Cardiac atrium fibroblast (primary cell): ENCODE results near the gene ZNF518B. TPM values are rescaled to one million over a fixed set of nuclear protein-coding genes. Genes with fewer than 3 reads are reported as not detected.

Experiments
- total RNA-seq: library from RNA; depleted of rRNA; stranded (reverse); fragments of >200 nt; gene quantifications from 2 replicates; pipeline ENCODE4 v1.2.3, GENCODE V29; 2015

The ZNF518B gene
- total RNA-seq: 26.0 and 30.3 TPM in 2 replicates

DNA sequence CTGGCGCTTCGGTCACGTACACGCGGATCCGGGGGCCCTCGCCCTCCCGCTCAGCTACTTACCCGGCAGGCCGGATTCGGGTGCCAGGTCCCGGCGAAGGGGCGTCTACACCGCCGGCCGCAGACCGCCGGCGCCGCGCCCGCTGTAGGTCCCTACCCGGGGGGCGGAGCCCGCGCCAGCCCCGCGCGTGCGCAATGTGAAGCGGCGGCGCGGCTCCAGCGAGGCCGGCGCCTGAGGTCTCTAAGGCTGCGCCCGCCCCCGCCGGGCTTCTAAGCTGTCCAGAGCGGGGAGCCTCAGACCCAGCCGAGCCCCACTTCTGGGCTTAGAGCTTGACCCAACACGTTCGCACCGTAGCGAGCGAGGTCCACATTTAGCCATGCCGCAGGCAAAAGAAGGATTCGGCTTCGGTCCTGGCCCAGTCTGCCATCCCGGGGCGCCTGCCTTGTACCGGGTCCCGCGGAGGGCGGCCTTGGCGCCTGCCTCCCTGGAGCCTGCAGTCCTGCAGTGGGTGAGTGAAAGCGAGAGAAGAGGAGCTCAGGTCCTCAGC, at the start of gene ZNF518B:
Gene ZNF518B (minus strand): TSS at position 172 of the 547 bp plus-strand sequence. CDS start 11,098 bp downstream, outside the sequence.

Other genes with a start within 250 kb of the ZNF518B start
- not detected in 2 replicates for gene CLNK, start 227.3 kb upstream of the ZNF518B start, total RNA-seq